Progenitor cell of endocrine pancreas (in vitro differentiated cells): ENCODE results near the gene ADCY5. TPM values are rescaled to one million over a fixed set of nuclear protein-coding genes. Genes with fewer than 3 reads are reported as not detected.

Experiments
- DNase-seq: peaks from one replicate; pipeline ENCODE4 v3.0.0; 2021; ENCODE audit warnings: low spot score; ENCODE audit not compliant: unreplicated experiment
- H3K27ac Mint-ChIP-seq: 2 replicates; pipeline ENCODE4 v1.8.0; 2021; ENCODE audit warnings: mild to moderate bottlenecking, moderate library complexity, mixed read lengths
- H3K27me3 Mint-ChIP-seq: 2 replicates; pipeline ENCODE4 v1.8.0; 2021; ENCODE audit warnings: mixed read lengths
- H3K36me3 Mint-ChIP-seq: 2 replicates; pipeline ENCODE4 v1.8.0; 2022; ENCODE audit warnings: mixed read lengths; ENCODE audit not compliant: insufficient read depth
- H3K4me1 Mint-ChIP-seq: 2 replicates; pipeline ENCODE4 v1.8.0; 2021; ENCODE audit warnings: low read depth, mixed read lengths
- H3K4me3 Mint-ChIP-seq: 2 replicates; pipeline ENCODE4 v1.8.0; 2021; ENCODE audit warnings: low read depth, mild to moderate bottlenecking, moderate library complexity, mixed read lengths
- H3K9me3 Mint-ChIP-seq: 2 replicates; pipeline ENCODE4 v1.8.0; 2021; ENCODE audit warnings: low read depth, mixed read lengths
- CTCF ChIP-seq: fragments of 200-600 bp; sonication (generic); IDR thresholded peaks from one replicate; pipeline ENCODE4 v1.5.0; 2021; ENCODE audit warnings: antibody characterized with exemption, mild to moderate bottlenecking; ENCODE audit not compliant: unreplicated experiment
- total RNA-seq: library from RNA; stranded (reverse); gene quantifications from 2 replicates; pipeline ENCODE4 v1.2.1, GENCODE V29; 2021

The ADCY5 gene
- total RNA-seq, 1 donor from 2014 or later, result 33.8 TPM

DNA sequence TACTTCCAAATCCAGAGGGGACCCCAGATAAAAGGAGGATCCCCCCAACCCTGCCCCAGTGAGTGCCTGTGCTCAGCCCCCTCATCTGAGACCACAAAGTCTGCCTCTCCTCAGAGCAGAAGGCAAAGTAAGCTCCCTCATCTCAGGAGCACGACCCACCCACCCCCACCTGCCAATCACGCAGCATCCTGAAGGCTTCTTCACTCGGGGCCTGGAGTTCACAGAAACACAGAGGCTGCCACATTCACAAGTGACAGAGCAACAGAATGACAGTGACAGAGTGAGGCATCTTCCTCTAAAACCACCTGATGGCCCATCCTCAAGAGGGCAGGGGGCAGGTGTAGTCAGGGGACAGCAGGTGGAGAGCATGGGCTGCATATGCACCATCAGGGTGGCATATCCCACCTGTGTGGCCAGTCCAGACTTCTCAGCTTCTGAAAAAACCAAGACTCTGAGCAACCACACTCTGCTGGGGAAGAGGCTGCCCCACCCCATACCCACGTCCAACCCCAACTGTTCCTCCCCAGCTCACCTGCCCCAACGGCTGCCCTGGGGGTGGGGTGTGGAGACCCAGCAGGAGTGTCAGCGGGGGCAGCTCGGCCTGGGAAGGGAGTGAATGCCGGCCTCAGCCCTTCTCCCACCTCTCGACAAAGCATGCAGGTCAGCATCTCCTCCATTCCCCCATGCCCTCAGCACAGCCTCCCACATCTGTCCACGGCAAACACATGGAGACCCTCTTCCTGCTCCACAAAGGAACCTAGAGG lies 19.3 kb downstream of the ADCY5 start:
- H3K36me3 Mint-ChIP-seq, result peaks cover 6% of the 10 kb centered on the region
- H3K4me3 Mint-ChIP-seq, result no peak overlapping the region
- H3K27me3 Mint-ChIP-seq, result no peaks in the 10 kb centered on the region
- peaks cover 40% of the 10 kb centered on the region for H3K4me1 Mint-ChIP-seq
- peak overlapping the region; percentile 39 for H3K27ac Mint-ChIP-seq
- no peak for DNase-seq
- peaks cover 4% of the 10 kb centered on the region for H3K9me3 Mint-ChIP-seq
- no peak for TF ChIP-seq CTCF

GRCh38 chr3:123424999-123425712 lies 23.7 kb downstream of the ADCY5 start:
- H3K36me3 Mint-ChIP-seq, result peaks cover 2% of the 10 kb centered on the region

GRCh38 chr3:123424321-123424998 lies 24.4 kb downstream of the ADCY5 start:
- Mint-ChIP-seq H3K4me1 (peaks cover 13% of the 10 kb centered on the region), H3K36me3 (peaks cover 2% of the 10 kb centered on the region), H3K27ac (no peak overlapping the region), H3K4me3 (no peak overlapping the region), H3K9me3 (no peaks in the 10 kb centered on the region), H3K27me3 (no peaks in the 10 kb centered on the region)
- TF ChIP-seq CTCF, result no peak
- no peak for DNase-seq

More at GRCh38 chr3:123424999-123425712, 23.7 kb downstream of the ADCY5 start:
- H3K9me3 Mint-ChIP-seq, result no peaks in the 10 kb centered on the region
- H3K4me1 Mint-ChIP-seq, result peaks cover 14% of the 10 kb centered on the region
- no peak for DNase-seq
- no peak overlapping the region for H3K4me3 Mint-ChIP-seq
- no peak for TF ChIP-seq CTCF
- no peaks in the 10 kb centered on the region for H3K27me3 Mint-ChIP-seq
- no peak overlapping the region for H3K27ac Mint-ChIP-seq

GRCh38 chr3:123423806-123424205 lies 25.1 kb downstream of the ADCY5 start:
- Mint-ChIP-seq H3K27ac (no peak overlapping the region), H3K36me3 (peaks cover 2% of the 10 kb centered on the region), H3K9me3 (no peaks in the 10 kb centered on the region), H3K27me3 (no peaks in the 10 kb centered on the region), H3K4me3 (no peak overlapping the region), H3K4me1 (peaks cover 19% of the 10 kb centered on the region)
- DNase-seq, result no peak
- TF ChIP-seq CTCF, result no peak

DNA sequence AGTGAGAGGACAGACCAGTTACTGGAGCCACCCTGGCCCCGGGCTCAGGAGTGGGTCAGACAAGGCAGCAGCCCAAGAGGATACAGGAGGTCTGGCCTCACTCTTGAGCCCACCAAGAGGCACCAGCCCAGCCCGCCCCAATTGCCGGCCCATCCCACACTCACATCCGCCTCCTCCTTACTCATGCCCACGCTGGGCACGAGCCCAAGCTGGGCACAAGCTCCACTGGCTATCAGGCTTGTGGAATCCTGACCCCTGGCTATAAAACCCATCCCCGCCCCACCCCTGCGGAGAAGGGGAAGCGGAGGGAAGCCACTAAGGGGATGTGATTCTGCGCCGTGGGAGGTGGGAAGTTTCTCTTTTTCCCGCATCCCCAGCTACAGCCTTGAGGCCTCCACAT lies 25.9 kb downstream of the ADCY5 start:
- Mint-ChIP-seq H3K9me3 (no peaks in the 10 kb centered on the region), H3K27ac (no peak overlapping the region), H3K4me3 (no peak overlapping the region), H3K27me3 (no peaks in the 10 kb centered on the region), H3K4me1 (peaks cover 20% of the 10 kb centered on the region), H3K36me3 (peaks cover 2% of the 10 kb centered on the region)
- no peak for DNase-seq
- TF ChIP-seq CTCF, result no peak
